SK-N-SH (cell line): ENCODE results near the gene MTPN. TPM values are rescaled to one million over a fixed set of nuclear protein-coding genes. Genes with fewer than 3 reads are reported as not detected.

Experiments used
- CTCF ChIA-PET: fragments of 300-600, 350-600 bp; formaldehyde crosslinking; extraction: SDS; loops from one replicate; lab custom pipeline; 2021; lab: Yijun Ruan, JAX
- POLR2A ChIA-PET: fragments of 350-600 bp; sonication (Branson Sonifier 250); formaldehyde crosslinking; extraction: SDS; loops from one replicate; lab custom pipeline; 2020; ENCODE audit warnings: antibody characterized with exemption, inconsistent platforms; lab: Yijun Ruan, JAX
- DNase-seq: peaks from one replicate; pipeline ENCODE4 v3.0.0; 2012
- H2AFZ ChIP-seq: fragments of 200-600 bp; sonication (generic); 2 replicates; pipeline ENCODE4 v1.8.1; 2016; ENCODE audit warnings: antibody characterized with exemption, mild to moderate bottlenecking, low read depth
- H3F3A ChIP-seq: fragments of 200-600 bp; sonication (generic); replicated peaks from 2 replicates; pipeline ENCODE3; 2016; ENCODE audit warnings: antibody characterized with exemption, mild to moderate bottlenecking; ENCODE audit not compliant: insufficient read depth
- H3K27ac ChIP-seq, 2 experiments: fragments of 200-500 bp in 1 of 2; fragments of 200-600 bp in 1 of 2; sonication (Bioruptor generic) in 1 of 2; sonication (generic), shearing (Covaris generic) in 1 of 2; 2 replicates each; pipeline versions ENCODE4 v1.5.1 to v1.6.1; 2014 to 2016; ENCODE audit warnings: low read depth in 2 of 2, inconsistent platforms in 1 of 2, low read length in 1 of 2, mild to moderate bottlenecking in 1 of 2, mixed read lengths in 1 of 2
- H3K27me3 ChIP-seq: fragments of 200-600 bp; sonication (generic), shearing (Covaris generic); 2 replicates; pipeline ENCODE4 v1.6.1; 2016; ENCODE audit warnings: mixed run types; ENCODE audit not compliant: insufficient read depth
- H3K36me3 ChIP-seq, 2 experiments: fragments of 200-500 bp in 1 of 2; fragments of 200-600 bp in 1 of 2; sonication (Bioruptor generic) in 1 of 2; sonication (generic) in 1 of 2; replicated peaks in 1 of 2; 2 replicates each; pipeline versions ENCODE3 to v1.5.1; 2014 to 2016; ENCODE audit warnings: low read length in 1 of 2, mild to moderate bottlenecking in 1 of 2; ENCODE audit not compliant: insufficient read depth in 2 of 2, control insufficient read depth in 1 of 2
- H3K4me1 ChIP-seq, 2 experiments: fragments of 200-500 bp in 1 of 2; fragments of 200-600 bp in 1 of 2; sonication (Bioruptor generic) in 1 of 2; sonication (generic), shearing (Covaris generic) in 1 of 2; 2 replicates each; pipeline versions ENCODE4 v1.5.1 to v1.6.1; 2014 to 2016; ENCODE audit warnings: low read depth in 1 of 2, low read length in 1 of 2, mixed run types in 1 of 2; ENCODE audit not compliant: insufficient read depth in 2 of 2, control insufficient read depth in 1 of 2
- H3K4me2 ChIP-seq: fragments of 200-600 bp; sonication (generic), shearing (Covaris generic); 2 replicates; pipeline ENCODE4 v1.6.1; 2017; ENCODE audit warnings: mixed run types
- H3K4me3 ChIP-seq, 2 experiments: fragments of 200-500 bp in 1 of 2; fragments of 200-600 bp in 1 of 2; sonication (Bioruptor generic) in 1 of 2; sonication (generic), shearing (Covaris generic) in 1 of 2; 2 replicates each; pipeline versions ENCODE4 v1.5.1 to v1.8.1; 2014 to 2016; ENCODE audit warnings: low read depth in 2 of 2, inconsistent platforms in 1 of 2, low read length in 1 of 2, mild to moderate bottlenecking in 1 of 2, mixed read lengths in 1 of 2, moderate library complexity in 1 of 2
- H3K79me2 ChIP-seq: fragments of 200-600 bp; sonication (generic); 2 replicates; pipeline ENCODE4 v1.8.1; 2017; ENCODE audit warnings: mild to moderate bottlenecking; ENCODE audit not compliant: insufficient read depth
- H3K9ac ChIP-seq: fragments of 200-600 bp; sonication (generic); 2 replicates; pipeline ENCODE4 v1.6.1; 2017; ENCODE audit warnings: mixed run types
- H3K9me2 ChIP-seq: fragments of 200-600 bp; sonication (generic); 2 replicates; pipeline ENCODE4 v1.6.1; 2017; ENCODE audit warnings: mixed run types
- H3K9me3 ChIP-seq: fragments of 200-600 bp; sonication (generic); 2 replicates; pipeline ENCODE4 v1.6.1; 2017; ENCODE audit warnings: mixed run types, mild to moderate bottlenecking, moderate library complexity
- H4K20me1 ChIP-seq: fragments of 200-600 bp; sonication (generic); 2 replicates; pipeline ENCODE4 v1.6.1; 2017; ENCODE audit warnings: mild to moderate bottlenecking, mixed run types; ENCODE audit not compliant: insufficient read depth
- CTCF ChIP-seq: fragments of 200-600 bp; sonication (generic); IDR thresholded peaks from 2 replicates; pipeline ENCODE4 v1.6.1; 2017; ENCODE audit warnings: antibody characterized with exemption, mild to moderate bottlenecking, moderate library complexity
- ELF1 ChIP-seq: IDR thresholded peaks from 2 replicates; pipeline ENCODE4 v1.4.0; 2012
- EP300 ChIP-seq, 2 experiments: IDR thresholded peaks; 2 replicates each; pipeline versions ENCODE4 v1.4.0 to v1.6.1; 2012; ENCODE audit warnings: borderline replicate concordance in 1 of 2, low read depth in 1 of 2, low read length in 1 of 2
- FOSL2 ChIP-seq: IDR thresholded peaks from 2 replicates; pipeline ENCODE4 v1.4.0; 2012; ENCODE audit warnings: low read depth, mild to moderate bottlenecking, moderate library complexity, borderline replicate concordance
- GABPA ChIP-seq: IDR thresholded peaks from 2 replicates; pipeline ENCODE4 v1.4.0; 2012; ENCODE audit warnings: low read depth, mild to moderate bottlenecking
- GATA2 ChIP-seq: sonication (generic); formaldehyde crosslinking; IDR thresholded peaks from 2 replicates; pipeline ENCODE4 v1.5.0; 2020; ENCODE audit warnings: mild to moderate bottlenecking, missing genetic modification reagents
- IRF3 ChIP-seq: fragments of 150-350 bp; IDR thresholded peaks from 2 replicates; pipeline ENCODE4 v1.6.1; 2016; ENCODE audit warnings: mild to moderate bottlenecking, low read depth, low read length
- MAX ChIP-seq: IDR thresholded peaks from 2 replicates; pipeline ENCODE4 v1.4.0; 2012; ENCODE audit warnings: low read depth
- MEF2A ChIP-seq: IDR thresholded peaks from 2 replicates; pipeline ENCODE4 v1.4.0; 2012; ENCODE audit warnings: low read depth, borderline replicate concordance
- MXI1 ChIP-seq: IDR thresholded peaks from 2 replicates; pipeline ENCODE4 v1.6.1; 2012; ENCODE audit warnings: mild to moderate bottlenecking, low read depth, low read length, improper control_type of control experiment
- NRF1 ChIP-seq: IDR thresholded peaks from 2 replicates; pipeline ENCODE4 v1.6.1; 2012; ENCODE audit warnings: low read depth, mild to moderate bottlenecking, low read length
- RAD21 ChIP-seq: IDR thresholded peaks from 2 replicates; pipeline ENCODE4 v1.6.1; 2012; ENCODE audit warnings: mild to moderate bottlenecking, low read length
- RFX5 ChIP-seq: IDR thresholded peaks from 2 replicates; pipeline ENCODE4 v1.6.1; 2012; ENCODE audit warnings: mild to moderate bottlenecking, improper control_type of control experiment, low read length
- SIN3A ChIP-seq: IDR thresholded peaks from 2 replicates; pipeline ENCODE4 v1.6.1; 2012; ENCODE audit warnings: low read depth, mild to moderate bottlenecking, low read length, moderate library complexity, borderline replicate concordance
- SMC3 ChIP-seq: IDR thresholded peaks from 2 replicates; pipeline ENCODE4 v1.6.1; 2012; ENCODE audit warnings: low read depth, low read length, improper control_type of control experiment
- TAF1 ChIP-seq: IDR thresholded peaks from 2 replicates; pipeline ENCODE4 v1.6.1; 2012; ENCODE audit warnings: low read depth, mild to moderate bottlenecking, low read length, moderate library complexity, borderline replicate concordance
- TCF12 ChIP-seq: IDR thresholded peaks from 2 replicates; pipeline ENCODE4 v1.4.0; 2012
- TEAD4 ChIP-seq: IDR thresholded peaks from 2 replicates; pipeline ENCODE4 v1.4.0; 2012; ENCODE audit warnings: mild to moderate bottlenecking, borderline replicate concordance; ENCODE audit not compliant: insufficient read depth
- USF1 ChIP-seq: IDR thresholded peaks from 2 replicates; pipeline ENCODE4 v1.4.0; 2012; ENCODE audit warnings: low read depth, borderline replicate concordance
- YY1 ChIP-seq: IDR thresholded peaks from 2 replicates; pipeline ENCODE4 v1.4.0; 2012; ENCODE audit warnings: low read depth, mild to moderate bottlenecking
- WGBS: methylation state at CpG from one replicate; pipeline ENCODE4 v1.1.6; 2017; ENCODE audit warnings: low lambda C conversion rate; 5-methylcytosine and 5-hydroxymethylcytosine counted together
- polyA plus RNA-seq, 3 experiments: library from polyadenylated mRNA; depleted of rRNA; stranded (reverse); fragments of >200 nt; gene quantifications; 2 replicates each; pipeline ENCODE4 v1.2.3, GENCODE V29; 2012

MTPN gene
- polyA plus RNA-seq, 1 of the 3 experiments (the other 2 are of a cell fraction): 135 TPM

GRCh38 chr7:136006208-136006607 is 29.0 kb upstream of the MTPN start:
- no peak overlapping the region for H2AFZ ChIP-seq
- H3K79me2 ChIP-seq: no peaks in the 10 kb centered on the region
- ChIA-PET CTCF (interaction anchor here (2.6 to 8.5 kb wide), 2 partner anchors 205 to 332 kb away, joined by 9 to 64 read pairs; no protein-coding TSS in a partner anchor), POLR2A (no interaction called here)
- no peaks in the 10 kb centered on the region for H3K9me2 ChIP-seq
- H3K4me3 ChIP-seq: no peak overlapping the region
- no peaks in the 10 kb centered on the region for H3F3A ChIP-seq
- H3K4me1 ChIP-seq: no peaks in the 10 kb centered on the region; a peak in 1 of 4 replicates
- no peaks in the 10 kb centered on the region for H4K20me1 ChIP-seq
- no peak overlapping the region for H3K4me2 ChIP-seq
- WGBS: 76% methylated on average over 3 of the region's 3 CpGs
- H3K9ac ChIP-seq: no peak overlapping the region
- H3K27ac ChIP-seq: no peak overlapping the region
- no peaks in the 10 kb centered on the region for H3K36me3 ChIP-seq
- no peaks in the 10 kb centered on the region for H3K27me3 ChIP-seq
- H3K9me3 ChIP-seq: no peaks in the 10 kb centered on the region
- TF ChIP-seq FOSL2: no peak
- no peak for TF ChIP-seq TAF1
- no peak for TF ChIP-seq GATA2 (CRISPR knock-in tag)
- no peak for TF ChIP-seq MEF2A
- no peak for TF ChIP-seq CTCF
- TF ChIP-seq YY1: no peak
- no peak for TF ChIP-seq MXI1
- no peak for TF ChIP-seq USF1
- no peak for DNase-seq

- 85% methylated on average over 3 of the region's 3 CpGs for WGBS
- TF ChIP-seq FOSL2: no peak
- no peak for TF ChIP-seq ELF1
- TF ChIP-seq RFX5: no peak
- TF ChIP-seq TEAD4: no peak
- no peak for TF ChIP-seq SIN3A
- no peak for TF ChIP-seq EP300 (IDR thresholded peaks at IDR 0.05; ENCODE audit: borderline replicate concordance in 1 of 2, low read depth in 1 of 2, low read length in 1 of 2)
- no peak for TF ChIP-seq GABPA
- TF ChIP-seq SMC3: no peak
- no peak for TF ChIP-seq NRF1
- no peak for TF ChIP-seq TAF1
- TF ChIP-seq MAX: no peak
- no peak for TF ChIP-seq MXI1
- no peak for TF ChIP-seq CTCF
- TF ChIP-seq TCF12: no peak
- no peak for TF ChIP-seq IRF3
- TF ChIP-seq RAD21: no peak
- Histone ChIP-seq H3K36me3 (no peaks in the 10 kb centered on the region), H3K9me2 (no peaks in the 10 kb centered on the region), H3K79me2 (no peaks in the 10 kb centered on the region), H3K4me3 (no peak overlapping the region), H3K9me3 (no peaks in the 10 kb centered on the region), H4K20me1 (no peaks in the 10 kb centered on the region), H3K4me1 (no peaks in the 10 kb centered on the region), H3F3A (no peaks in the 10 kb centered on the region), H3K4me2 (no peak overlapping the region), H3K27ac (no peak overlapping the region), H3K9ac (no peak overlapping the region), H2AFZ (no peak overlapping the region), H3K27me3 (no peaks in the 10 kb centered on the region)
- CTCF ChIA-PET: interaction anchor here (2.6 kb wide), 1 partner anchor 203 kb away, joined by 9 read pairs; no protein-coding TSS in a partner anchor
- POLR2A ChIA-PET: no interaction called here
- no peak for DNase-seq
These were observed 26.9 kb upstream of the MTPN start for GRCh38 chr7:136004083-136004482.
